Activated CD4-positive, CD25-positive, alpha-beta regulatory T cell treated with anti-CD3 and anti-CD28 coated beads, Interleukin-2, amount 50 U/mL, for 24 hours (primary cell): ENCODE measurements around the gene UBE2E2.

ENCODE experiments used
- ATAC-seq, 2 donors: fragments of 150-1000 bp; cut with Tn5 transposase; one replicate each; pipeline ENCODE4 v1.10.0; 2021; ENCODE audit warnings: mild to moderate bottlenecking in 1 of 2, moderate library complexity in 1 of 2

Gene UBE2E2

GRCh38 chr3:23549148-23549910 is 346.2 kb downstream of the UBE2E2 start:
- no peak for ATAC-seq

GRCh38 chr3:23550402-23550801 is 347.3 kb downstream of the UBE2E2 start:
- ATAC-seq = no peak

DNA sequence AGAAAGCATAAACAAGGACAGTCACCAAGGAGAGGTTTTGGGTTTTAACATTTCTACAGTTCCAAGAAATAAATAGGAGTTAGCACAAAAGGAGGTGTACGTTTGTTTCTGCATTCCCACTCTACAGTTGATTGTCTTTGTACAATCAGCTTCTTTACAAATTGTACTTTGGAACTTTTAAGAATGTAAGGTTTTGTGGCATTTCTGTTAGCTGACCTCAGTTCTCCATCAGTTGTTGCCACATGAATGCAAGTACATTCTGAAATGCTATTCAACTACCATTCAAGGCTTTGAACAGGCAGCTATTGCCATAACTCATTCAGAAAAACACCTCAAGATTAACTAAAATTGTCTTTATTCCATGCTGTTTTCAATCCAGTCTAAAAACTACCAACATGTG is 349.4 kb downstream of the UBE2E2 start:
- ATAC-seq = no peak

- ATAC-seq = no peak
These were observed 350.2 kb downstream of the UBE2E2 start for GRCh38 chr3:23553353-23553752.

GRCh38 chr3:23565041-23565775 is 362.1 kb downstream of the UBE2E2 start:
- no peak for ATAC-seq

DNA sequence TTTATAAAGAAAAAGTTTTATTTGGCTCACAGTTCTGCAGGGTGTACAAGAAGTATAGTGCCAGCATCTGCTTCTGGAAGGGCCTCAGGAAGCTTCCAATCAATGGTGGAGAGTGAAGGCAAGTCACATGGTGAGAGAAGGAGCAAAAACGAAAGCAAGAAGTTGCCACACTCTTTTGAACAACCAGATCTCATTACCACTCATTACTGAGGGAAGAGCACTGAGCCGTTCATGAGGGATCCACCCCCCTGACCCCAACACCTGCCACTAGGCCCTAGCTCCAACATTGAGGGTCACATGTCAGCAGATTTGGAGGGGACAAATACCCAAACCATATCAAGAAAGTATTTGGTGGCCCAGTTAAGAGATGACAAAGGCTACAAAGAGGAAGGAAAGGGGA is 363.4 kb downstream of the UBE2E2 start:
- no peak for ATAC-seq

GRCh38 chr3:23567917-23568316 is 364.8 kb downstream of the UBE2E2 start:
- no peak for ATAC-seq

- no peak for ATAC-seq
These were observed 370.7 kb downstream of the UBE2E2 start for GRCh38 chr3:23573827-23574226.

- no peak for ATAC-seq
These were observed 371.7 kb downstream of the UBE2E2 start for GRCh38 chr3:23574822-23575315.

- no peak for ATAC-seq
These were observed 372.6 kb downstream of the UBE2E2 start for GRCh38 chr3:23575697-23576096.

- no peak for ATAC-seq
These were observed 373.3 kb downstream of the UBE2E2 start for GRCh38 chr3:23576379-23576959.

DNA sequence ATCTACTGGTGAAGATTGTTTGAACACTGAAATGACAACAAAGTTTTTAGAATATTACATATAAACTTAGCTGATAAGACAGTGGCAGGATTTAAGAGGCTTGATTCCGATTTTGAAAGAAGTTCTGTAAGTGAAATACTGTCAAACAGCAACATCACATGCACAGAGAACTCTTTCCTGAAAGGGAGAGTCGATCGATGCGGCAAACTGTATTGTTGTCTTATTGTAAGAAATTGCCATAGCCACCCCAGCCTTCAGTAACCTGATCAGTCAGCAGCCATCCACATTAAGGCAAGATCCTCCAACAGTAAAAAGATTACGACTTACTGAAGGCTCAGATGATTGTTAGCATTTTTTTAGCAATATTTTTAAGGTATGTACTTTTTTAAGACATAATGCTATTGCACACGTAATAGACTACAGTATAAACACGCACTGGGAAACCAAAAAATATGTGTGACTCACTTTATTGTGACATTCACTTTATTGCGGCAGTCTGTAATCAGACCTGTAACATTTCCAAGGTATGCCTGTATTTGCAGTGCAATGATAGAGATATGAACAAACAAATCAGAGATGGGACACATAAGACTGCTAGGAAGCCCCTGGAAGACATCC is 377.1 kb downstream of the UBE2E2 start:
- ATAC-seq = no peak

- ATAC-seq = no peak
These were observed 381.0 kb downstream of the UBE2E2 start for GRCh38 chr3:23583980-23584740.

DNA sequence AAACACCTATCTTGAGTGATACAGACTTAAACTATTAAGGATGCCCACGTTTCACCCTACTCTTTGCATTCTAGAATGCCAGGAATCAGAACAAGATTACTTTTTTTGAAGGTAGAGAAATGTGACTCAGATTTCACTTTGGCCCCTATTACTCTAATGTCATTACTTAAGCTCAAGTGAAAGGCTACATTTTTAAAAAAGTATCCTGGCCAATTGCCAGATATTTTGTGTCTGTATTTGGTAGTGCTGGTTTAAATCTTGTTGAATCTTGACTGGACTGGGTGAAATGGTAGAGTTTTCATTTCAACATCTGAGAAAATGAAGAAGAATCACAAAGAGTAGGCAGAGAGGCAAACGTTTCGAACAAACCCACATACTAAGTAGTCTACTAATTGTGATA is 384.4 kb downstream of the UBE2E2 start:
- no peak for ATAC-seq

DNA sequence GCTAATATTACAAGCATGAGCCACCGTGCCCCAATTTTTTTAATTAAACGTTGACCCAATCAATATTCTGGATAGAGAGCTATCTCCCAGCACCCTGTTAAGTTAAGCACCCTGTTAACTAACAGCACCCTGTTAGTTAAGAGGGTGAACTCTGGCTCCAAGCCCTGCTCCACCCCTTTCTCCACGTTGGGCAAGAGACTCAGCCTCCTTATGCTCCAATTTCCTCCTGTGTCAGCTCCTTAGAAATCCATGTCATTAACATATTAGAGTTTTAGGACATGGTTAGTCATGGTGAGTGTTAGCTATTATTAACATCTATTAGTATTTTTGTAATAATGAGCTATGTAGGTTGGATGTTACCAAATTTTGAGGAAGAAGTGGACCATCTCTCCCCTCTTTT is 385.4 kb downstream of the UBE2E2 start:
- ATAC-seq = no peak

- ATAC-seq = no peak
These were observed 386.5 kb downstream of the UBE2E2 start for GRCh38 chr3:23589602-23590001.

GRCh38 chr3:23590424-23591273 is 387.5 kb downstream of the UBE2E2 start:
- no peak for ATAC-seq

GRCh38 chr3:23591374-23591773 is 388.2 kb downstream of the UBE2E2 start:
- ATAC-seq = no peak

DNA sequence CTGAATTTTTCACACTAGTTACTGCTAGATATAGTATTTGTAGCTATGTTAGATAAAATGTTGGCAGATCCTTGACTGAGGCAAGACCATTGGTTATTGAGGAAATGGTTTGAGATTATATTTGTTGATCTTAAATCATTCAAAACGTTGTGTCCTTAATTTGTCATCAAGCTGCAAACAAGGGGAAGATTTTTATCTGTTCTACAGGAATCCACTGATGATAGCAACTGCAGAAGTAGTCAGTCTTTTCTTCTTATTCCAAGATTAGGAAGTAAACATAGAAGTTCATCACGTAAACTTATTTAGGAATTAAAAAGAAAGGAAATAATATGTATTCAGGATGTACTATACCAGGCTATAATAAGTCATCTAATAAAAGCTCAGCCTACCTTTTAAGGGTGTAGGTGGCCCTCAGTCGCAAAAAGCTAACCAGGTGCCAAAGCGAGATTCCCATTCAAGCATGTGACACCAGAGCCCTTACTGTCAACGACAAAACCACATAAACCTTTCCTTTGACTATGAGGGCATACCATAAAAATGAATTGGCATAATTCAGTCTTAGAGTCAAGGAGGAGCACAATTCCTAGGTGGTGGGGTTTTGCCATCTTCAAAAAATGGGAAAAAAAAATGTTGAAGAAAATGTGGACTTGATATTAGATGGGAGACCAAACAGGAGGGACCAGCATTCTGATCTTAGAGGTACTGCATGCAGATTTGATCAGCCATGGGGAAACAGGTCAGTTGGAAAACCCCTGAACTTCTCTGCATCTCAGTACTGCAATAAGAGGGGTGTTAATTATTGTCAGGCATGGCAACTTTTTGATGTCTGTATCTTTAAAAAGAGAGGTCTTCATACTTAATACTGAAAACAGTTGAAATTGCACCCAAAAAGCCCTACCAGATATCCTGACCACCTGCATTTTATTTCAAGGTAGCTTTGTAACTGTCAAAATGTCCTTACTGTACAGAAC is 390.1 kb downstream of the UBE2E2 start:
- no peak for ATAC-seq

DNA sequence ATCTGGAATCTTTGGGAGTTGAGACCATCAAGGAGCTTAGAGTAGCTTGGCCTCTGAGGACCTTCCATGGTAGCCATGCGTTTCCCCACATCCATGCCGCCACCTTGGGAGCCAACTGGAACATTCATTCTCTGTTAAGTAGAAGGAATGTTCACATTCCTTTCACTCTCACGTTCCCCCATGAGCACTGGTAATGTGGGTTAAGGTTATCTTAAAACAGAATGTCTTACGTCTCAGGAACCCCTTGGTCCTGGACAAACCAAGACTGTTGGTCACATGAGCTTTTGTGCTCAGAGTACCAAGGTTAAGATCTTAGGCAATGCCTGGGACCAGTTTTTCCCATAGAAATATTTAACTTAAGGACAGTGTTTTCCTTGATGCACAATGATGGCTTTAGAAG is 390.9 kb downstream of the UBE2E2 start:
- ATAC-seq = no peak
